DMS153 treated with DMSO at 0.1 percent for 48 hours (cell line): ENCODE measurements around the gene LRRC47.
"Not testable (repeated sequence)": the region's sequence is repeated elsewhere in the genome, so short reads cannot be mapped to it uniquely, and the experiment has no call there.

Source experiments
- DNase-seq: peaks from one replicate; lab custom pipeline; 2025; ENCODE audit not compliant: unreplicated experiment; lab: John Stamatoyannopoulos, UW

Gene LRRC47

DNA sequence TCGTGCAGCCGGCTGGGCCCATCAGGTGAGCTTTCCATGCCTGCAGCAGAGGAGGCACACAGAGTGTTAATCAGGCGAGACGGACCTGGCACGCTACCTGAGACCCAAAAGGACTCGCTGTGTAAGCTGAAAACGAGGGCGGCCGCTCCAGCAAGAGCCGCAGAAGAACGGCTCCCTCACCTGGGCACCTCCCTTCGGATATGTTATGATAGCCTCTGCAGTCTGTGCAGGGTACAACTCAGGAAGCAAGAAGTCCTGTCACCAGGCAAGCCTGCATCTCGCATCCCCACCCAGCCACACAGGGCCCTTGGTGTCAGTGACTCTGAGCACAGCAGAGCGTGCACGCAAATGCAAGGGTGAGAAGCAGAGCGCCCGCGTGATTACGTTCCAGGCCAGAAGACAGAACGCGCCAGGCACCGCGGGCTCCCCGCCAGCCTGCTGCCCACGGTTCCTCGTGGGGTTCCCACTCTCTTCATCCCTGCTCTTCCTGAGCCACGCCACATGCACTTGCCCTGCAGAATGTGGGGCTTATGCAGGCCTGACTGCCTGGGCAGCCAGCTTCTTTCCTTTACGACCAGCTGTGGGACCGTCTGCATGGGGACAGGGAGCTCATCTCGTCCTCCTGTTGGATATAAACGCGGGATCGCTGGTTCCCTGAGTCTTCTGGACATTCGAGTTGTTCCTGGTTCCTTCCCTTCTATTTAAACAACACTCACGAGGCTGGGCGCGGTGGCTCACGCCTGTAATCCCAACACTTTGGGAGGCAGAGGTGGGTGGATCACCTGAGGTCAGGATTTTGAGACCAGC, 20.2 kb upstream of the LRRC47 start:
- DNase-seq: no peak

- no peak for DNase-seq
These were observed 18.7 kb upstream of the LRRC47 start for GRCh38 chr1:3814771-3815561.

GRCh38 chr1:3814065-3814464, 17.8 kb upstream of the LRRC47 start:
- no peak for DNase-seq

DNA sequence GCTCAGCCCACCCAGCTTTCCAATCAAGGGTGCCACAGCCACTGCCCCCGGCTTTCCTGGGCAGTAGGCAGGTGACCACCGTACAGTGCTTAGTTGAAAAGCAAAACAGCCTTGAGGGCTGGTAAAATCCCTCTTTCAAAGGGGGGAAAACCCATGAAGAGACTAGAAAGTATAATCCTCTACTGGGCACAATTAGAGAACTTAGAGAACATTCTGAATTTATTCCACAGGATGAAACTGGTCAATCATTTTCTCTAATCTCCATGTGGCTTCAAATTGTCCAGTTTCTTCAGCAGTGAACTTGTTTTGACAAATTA, 15.3 kb upstream of the LRRC47 start:
- DNase-seq: no peak

GRCh38 chr1:3810149-3810761, 14.0 kb upstream of the LRRC47 start:
- not testable (repeated sequence) for DNase-seq

- no peak for DNase-seq
These were observed 13.4 kb upstream of the LRRC47 start for GRCh38 chr1:3809680-3810079.

GRCh38 chr1:3807769-3808168, 11.5 kb upstream of the LRRC47 start:
- DNase-seq: no peak

DNA sequence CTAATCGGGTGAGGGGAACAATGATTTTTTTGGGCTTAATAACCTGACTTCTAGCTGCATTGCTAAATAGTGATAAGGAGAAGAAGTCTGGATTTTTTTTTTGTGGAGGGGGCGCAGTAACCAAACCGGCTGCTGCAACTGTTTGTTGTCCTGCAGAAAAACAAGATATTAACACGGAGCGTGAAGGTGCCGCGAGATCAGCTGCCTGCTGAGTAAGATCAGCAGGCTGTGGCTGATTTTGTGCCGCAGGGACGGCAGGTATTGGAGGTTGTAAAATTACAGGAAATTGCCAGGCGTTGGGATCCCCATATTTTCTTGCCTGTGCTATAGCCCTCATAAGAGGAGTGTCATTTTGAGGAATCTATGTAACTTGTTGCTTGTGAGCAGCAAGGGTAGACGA, 8.7 kb upstream of the LRRC47 start:
- no peak for DNase-seq

DNA sequence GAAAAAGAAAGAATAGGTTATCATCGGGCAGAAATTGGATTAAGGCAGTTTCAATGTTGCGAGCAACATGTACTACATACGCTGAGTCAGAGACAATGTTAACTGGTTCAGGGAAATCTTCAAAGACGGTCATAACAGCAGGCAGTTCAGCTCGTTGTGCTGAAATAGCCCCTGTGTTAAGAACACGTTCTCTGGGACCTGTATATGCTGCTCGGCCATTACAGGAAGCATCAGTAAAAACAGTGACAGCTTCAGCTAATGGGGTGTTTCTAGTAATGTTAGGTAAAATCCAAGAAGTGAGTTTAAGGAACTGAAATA, 8.3 kb upstream of the LRRC47 start:
- DNase-seq: not testable (repeated sequence)

- DNase-seq: no peak
These were observed 7.8 kb upstream of the LRRC47 start for GRCh38 chr1:3803905-3804626.

DNA sequence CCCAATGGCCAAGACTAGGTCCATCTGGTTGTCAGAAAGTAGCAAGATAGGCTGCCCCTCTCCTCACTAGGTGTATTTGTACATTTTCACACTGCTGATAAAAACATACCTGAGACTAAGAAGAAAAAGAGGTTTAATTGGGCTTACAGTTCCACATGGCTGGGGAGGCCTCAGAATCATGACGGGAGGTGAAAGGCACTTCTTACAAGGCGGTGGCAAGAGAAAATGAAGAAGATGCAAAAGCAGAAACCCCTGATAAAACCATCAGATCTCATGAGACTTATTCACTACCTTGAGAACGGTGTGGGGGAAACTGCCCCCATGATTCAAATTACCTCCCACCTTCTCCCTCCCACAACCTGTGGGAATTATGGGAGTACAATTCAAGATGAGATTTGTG, 4.5 kb upstream of the LRRC47 start:
- DNase-seq: not testable (repeated sequence)

DNA sequence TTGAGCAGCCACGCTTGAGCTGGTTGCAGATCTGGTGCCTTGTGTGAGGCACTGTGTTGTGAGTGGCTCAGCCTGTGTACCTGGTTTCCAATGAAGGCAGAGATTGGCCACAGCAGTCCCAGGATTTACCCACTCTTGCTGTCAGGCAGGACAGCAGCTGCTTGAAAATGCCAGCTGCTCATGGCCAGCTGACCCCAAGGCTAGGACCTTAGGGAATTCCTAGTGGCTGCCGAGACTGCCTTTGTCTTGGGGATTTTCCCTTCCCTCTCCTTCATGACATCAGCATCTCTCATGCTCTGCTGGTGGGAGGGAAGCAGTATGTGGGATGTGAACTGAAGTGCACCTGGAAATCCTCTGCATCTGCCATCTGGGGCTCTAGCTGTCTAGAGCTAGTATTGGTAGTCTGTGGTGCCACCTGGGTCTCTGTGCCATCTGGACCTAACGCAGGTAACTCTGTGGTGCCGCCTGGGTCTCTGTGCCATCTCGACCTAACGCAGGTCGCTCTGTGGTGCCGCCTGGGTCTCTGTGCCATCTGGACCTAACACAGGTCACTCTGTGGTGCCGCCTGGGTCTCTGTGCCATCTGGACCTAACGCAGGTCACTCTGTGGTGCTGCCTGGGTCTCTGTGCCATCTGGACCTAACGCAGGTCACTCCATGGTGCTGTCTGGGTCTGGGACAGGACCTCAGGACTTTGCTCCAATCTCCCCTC, 3.8 kb upstream of the LRRC47 start:
- DNase-seq: no peak

- no peak for DNase-seq
These were observed 664 bp downstream of the LRRC47 start for GRCh38 chr1:3795453-3796214.

DNA sequence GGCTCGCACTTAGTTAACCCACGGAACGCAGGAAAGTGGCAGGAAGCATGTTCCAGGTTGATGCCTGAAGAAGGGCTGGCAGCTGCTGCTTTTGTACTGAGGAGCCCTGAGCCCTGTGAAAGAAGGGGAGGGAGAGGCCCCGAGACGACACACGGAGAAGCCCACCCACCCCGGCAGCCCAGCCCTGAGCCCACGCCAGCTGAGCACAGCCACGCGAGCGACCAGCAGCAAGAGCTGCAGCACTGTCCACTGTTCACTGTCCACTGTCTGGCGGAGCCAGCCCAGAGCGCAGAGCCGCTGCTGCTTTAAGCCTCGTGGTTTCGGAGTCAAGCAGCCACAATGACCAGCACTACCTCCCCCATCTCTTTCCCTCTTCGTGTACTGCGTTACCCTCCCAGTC, 5.3 kb downstream of the LRRC47 start:
- no peak for DNase-seq

GRCh38 chr1:3790500-3790923, 5.8 kb downstream of the LRRC47 start:
- no peak for DNase-seq

DNA sequence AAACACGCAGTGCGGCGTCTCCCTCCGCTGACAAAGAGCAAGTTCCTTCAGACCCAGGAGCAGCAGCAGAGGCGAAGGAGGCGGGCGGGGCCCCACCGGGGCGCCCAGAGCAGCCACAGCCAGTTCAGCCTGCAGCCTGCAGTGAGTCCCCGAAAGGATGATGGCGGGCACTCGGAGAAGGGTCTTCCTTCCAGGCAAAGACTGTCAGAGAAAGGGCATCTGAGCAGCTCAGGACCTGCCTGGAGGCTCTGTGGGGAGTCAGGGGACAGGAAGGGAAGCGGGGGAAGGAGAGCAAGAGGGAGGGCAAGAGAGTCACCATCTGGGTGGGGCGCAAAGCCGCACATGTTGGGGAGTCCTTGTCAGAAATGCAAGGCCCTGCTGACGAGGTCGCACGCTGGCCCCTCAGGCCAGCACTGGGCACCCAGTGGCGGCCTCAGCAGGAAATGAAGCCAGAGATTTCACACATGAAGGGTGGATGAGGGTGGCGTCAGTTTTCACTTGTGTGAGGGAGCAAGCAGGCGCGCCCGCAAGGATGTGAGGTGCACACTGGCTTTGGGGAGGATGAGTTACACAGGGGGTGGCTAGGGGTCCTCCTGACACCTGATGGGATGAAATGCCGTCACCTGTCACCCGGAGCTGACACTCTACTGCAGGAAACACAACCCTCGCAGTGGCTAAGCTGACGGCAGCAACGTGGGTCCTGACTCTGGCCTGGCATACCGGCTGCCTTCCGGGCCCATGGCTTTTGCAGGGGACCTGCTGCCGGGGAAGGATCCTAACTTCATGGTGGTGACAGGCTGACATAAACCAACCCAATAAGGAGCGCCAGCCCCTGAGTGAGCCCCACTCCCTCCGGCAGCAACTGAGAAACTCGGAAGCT, 6.6 kb downstream of the LRRC47 start:
- DNase-seq: no peak

DNA sequence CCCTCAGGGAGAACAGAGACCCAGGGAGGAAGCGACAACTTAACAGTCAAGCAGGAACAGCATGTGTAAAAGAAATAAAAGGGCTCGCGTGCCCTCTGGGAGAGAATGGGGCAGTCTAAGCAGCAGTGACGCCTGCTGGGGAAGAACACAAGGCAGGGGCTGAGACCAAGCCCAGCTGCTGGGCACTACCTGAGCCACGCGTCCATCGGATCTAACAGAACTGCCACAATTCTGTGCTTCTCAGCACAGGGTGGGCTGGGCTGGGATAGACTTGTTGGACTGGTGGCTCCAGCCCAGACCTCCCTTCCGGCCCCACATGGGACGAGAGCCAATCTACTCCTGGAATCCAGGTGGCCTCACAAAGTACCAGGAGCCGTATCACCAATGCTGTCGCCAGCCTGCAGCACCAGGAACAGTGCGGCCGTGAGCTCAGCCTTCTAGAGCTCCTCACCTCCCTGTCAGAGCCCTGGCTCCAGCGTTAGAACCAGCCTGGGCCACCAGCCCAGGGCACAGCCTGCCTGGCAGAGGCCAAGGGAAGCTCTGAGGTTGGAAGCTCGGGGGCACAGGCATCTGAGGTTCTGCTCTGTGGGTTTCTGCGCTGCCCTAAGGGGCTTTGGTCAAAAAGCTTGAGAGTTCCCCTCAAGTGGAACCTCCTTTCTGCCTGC, 7.4 kb downstream of the LRRC47 start:
- DNase-seq: no peak

- DNase-seq: no peak
These were observed 8.3 kb downstream of the LRRC47 start for GRCh38 chr1:3787745-3788605.
